Colonic mucosa (tissue), 4 donors: ENCODE results near the gene SMIM30. TPM values are rescaled to one million over a fixed set of nuclear protein-coding genes. Genes with fewer than 3 reads are reported as not detected.
"Not testable (repeated sequence)": the region's sequence is repeated elsewhere in the genome, so short reads cannot be mapped to it uniquely, and the experiment has no call there.

ENCODE experiments used
- DNase-seq: peaks from one replicate; pipeline ENCODE4 v3.0.0-alpha.2; 2020
- H3K27ac ChIP-seq: fragments of 200-600 bp; one replicate; pipeline ENCODE4 v1.8.0; 2021
- H3K27me3 ChIP-seq: fragments of 200-600 bp; one replicate; pipeline ENCODE4 v1.8.0; 2021
- H3K36me3 ChIP-seq: fragments of 200-600 bp; one replicate; pipeline ENCODE4 v1.8.0; 2021
- H3K4me1 ChIP-seq: fragments of 200-600 bp; one replicate; pipeline ENCODE4 v1.8.0; 2021; ENCODE audit warnings: mild to moderate bottlenecking
- H3K4me3 ChIP-seq: fragments of 200-600 bp; one replicate; pipeline ENCODE4 v1.8.0; 2021
- H3K9ac ChIP-seq, 2 donors: one replicate each; pipeline ENCODE4 v1.7.0; 2013; ENCODE audit warnings: control low read depth in 2 of 2, low read depth in 2 of 2, low read length in 2 of 2
- H3K9me3 ChIP-seq: fragments of 200-600 bp; one replicate; pipeline ENCODE4 v1.8.0; 2021
- CTCF ChIP-seq: fragments of 200-600 bp; IDR thresholded peaks from one replicate; pipeline ENCODE4 v1.8.0; 2022; ENCODE audit warnings: antibody characterized with exemption, mild to moderate bottlenecking
- intact Hi-C: fragments of 100-400 bp; cut with DNase I; formaldehyde crosslinking; loops from one replicate; pipeline ENCODE4 v1.14.1; 2022
- total RNA-seq, 2 donors: library from RNA; stranded (reverse); fragmentation: NEBNext Ultra II Directional in 1 of 2; extraction: Animal tissue kit (Norgen Biotek cat#: 25700) in 1 of 2; gene quantifications; one replicate each; pipeline ENCODE4 v1.2.1, GENCODE V29; 2021
- donor health status: healthy.
- donor health status: DM: no; HTN: no; CAD: no.
- donor health status: DM: no; HTN: no; CAD: no.

Gene SMIM30
- total RNA-seq, 2 donors from 2014 or later: 24.5 to 29.1 TPM

- Histone ChIP-seq H3K9ac (no peak overlapping the region), H3K27me3 (no peaks in the 10 kb centered on the region), H3K4me3 (no peak overlapping the region), H3K4me1 (no peaks in the 10 kb centered on the region), H3K27ac (no peak overlapping the region), H3K9me3 (no peaks in the 10 kb centered on the region), H3K36me3 (no peaks in the 10 kb centered on the region)
- intact Hi-C loops: no loop called here
- no peak for TF ChIP-seq CTCF
- no peak for DNase-seq
Observed at GRCh38 chr7:113122744-113123143, 4.4 kb upstream of the SMIM30 start.

- Histone ChIP-seq H3K27ac (no peak overlapping the region), H3K9ac (no peak overlapping the region), H3K27me3 (no peaks in the 10 kb centered on the region), H3K9me3 (no peaks in the 10 kb centered on the region), H3K36me3 (no peaks in the 10 kb centered on the region), H3K4me3 (no peak overlapping the region), H3K4me1 (no peaks in the 10 kb centered on the region)
- TF ChIP-seq CTCF: no peak
- no peak for DNase-seq
- intact Hi-C loops: no loop called here
Observed at GRCh38 chr7:113120647-113121046, 2.3 kb upstream of the SMIM30 start.

GRCh38 chr7:113119429-113119828 lies 1.1 kb upstream of the SMIM30 start:
- no peak for TF ChIP-seq CTCF
- Histone ChIP-seq H3K4me1 (no peaks in the 10 kb centered on the region), H3K27ac (no peak overlapping the region), H3K9ac (no peak overlapping the region), H3K9me3 (no peaks in the 10 kb centered on the region), H3K27me3 (no peaks in the 10 kb centered on the region), H3K4me3 (no peak overlapping the region), H3K36me3 (no peaks in the 10 kb centered on the region)
- intact Hi-C loops: no loop called here
- no peak for DNase-seq

GRCh38 chr7:113117374-113117774 lies 980 bp downstream of the SMIM30 start:
- H3K27ac ChIP-seq, H3K36me3 ChIP-seq, H3K9ac ChIP-seq, H3K9me3 ChIP-seq, H3K4me3 ChIP-seq, H3K4me1 ChIP-seq, H3K27me3 ChIP-seq, intact Hi-C loops, DNase-seq: not testable (repeated sequence)

- Histone ChIP-seq H3K9ac (no peak overlapping the region), H3K36me3 (no peaks in the 10 kb centered on the region), H3K27ac (no peak overlapping the region), H3K27me3 (no peaks in the 10 kb centered on the region), H3K4me3 (no peak overlapping the region), H3K4me1 (no peaks in the 10 kb centered on the region), H3K9me3 (no peaks in the 10 kb centered on the region)
- no peak for TF ChIP-seq CTCF
- no peak for DNase-seq
- intact Hi-C loops: no loop called here
Observed at GRCh38 chr7:113113912-113114311, 4.4 kb downstream of the SMIM30 start.

- H3K9me3 ChIP-seq: no peaks in the 10 kb centered on the region
- intact Hi-C loops: no loop called here
- no peak for DNase-seq
- H3K9ac ChIP-seq: no peak overlapping the region
- H3K27me3 ChIP-seq: no peaks in the 10 kb centered on the region
- TF ChIP-seq CTCF: no peak
- no peaks in the 10 kb centered on the region for H3K4me1 ChIP-seq
- H3K4me3 ChIP-seq: no peak overlapping the region
- no peak overlapping the region for H3K27ac ChIP-seq
- H3K36me3 ChIP-seq: no peaks in the 10 kb centered on the region
Observed at GRCh38 chr7:113109718-113110117, 8.6 kb downstream of the SMIM30 start.
